CD4-positive, alpha-beta T cell treated with Interleukin-15 for 1 hour (primary cell): ENCODE results near the gene UCK1.
"Not testable (repeated sequence)": the region's sequence is repeated elsewhere in the genome, so short reads cannot be mapped to it uniquely, and the experiment has no call there.

ENCODE experiments used
- DNase-seq: peaks from one replicate; pipeline ENCODE4 v3.0.0-alpha.2; 2020

The UCK1 gene

DNA sequence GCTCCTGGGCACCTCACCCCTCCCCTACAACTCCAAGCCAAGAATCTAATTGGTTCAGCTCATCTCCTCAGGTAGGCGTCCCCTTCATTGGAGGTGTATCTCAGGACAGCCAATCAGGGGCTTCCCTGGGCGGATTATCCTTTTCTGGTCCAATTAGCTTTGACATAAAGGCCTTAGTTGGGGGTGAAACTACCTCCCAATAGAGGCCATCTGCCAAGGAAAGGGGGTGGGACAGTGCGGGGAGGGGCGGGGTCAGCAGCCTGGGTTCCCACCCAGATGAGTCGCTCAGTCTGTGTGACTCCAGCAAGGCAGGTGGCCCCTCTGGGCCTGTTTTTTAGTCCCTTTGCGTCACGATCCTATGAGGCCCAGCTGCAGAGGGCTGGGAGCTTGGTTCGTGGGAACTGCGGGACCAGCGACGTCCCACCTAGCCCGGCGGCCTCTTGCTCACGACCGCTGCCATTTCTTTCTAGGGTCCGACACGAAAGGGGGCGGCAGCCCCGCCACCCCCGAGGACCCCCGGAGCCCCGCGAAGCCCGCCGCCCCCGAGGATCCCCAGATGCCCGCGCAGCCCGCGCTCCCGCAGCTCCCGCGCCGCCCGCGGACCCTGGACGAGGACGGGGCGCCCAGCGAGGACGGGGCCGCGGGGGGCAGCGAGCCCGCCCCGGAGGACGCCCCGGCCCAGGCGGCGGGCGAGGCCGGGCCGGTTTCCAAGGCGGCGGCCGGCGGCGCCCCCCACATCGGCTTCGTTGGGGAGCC, 23.2 kb upstream of the UCK1 start:
- no peak for DNase-seq

DNA sequence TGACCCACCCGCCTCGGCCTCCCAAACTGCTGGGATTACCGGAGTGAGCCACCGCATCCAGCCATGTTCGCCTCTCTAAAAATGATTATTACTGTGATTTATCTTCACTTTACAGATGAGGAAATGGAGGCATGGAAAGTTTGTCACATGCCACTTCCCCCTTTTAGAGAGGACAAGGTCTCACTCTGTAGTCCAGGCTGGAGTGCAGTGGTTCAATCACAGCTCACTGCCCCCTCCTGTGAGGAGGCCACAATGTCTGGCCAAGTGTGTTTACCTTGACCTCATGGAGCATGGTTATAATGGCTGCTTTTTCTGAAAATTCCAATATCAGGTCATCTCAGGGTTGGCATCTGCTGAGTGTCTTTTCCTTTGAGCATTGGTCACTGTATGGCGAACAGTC, 21.0 kb upstream of the UCK1 start:
- no peak for DNase-seq

DNA sequence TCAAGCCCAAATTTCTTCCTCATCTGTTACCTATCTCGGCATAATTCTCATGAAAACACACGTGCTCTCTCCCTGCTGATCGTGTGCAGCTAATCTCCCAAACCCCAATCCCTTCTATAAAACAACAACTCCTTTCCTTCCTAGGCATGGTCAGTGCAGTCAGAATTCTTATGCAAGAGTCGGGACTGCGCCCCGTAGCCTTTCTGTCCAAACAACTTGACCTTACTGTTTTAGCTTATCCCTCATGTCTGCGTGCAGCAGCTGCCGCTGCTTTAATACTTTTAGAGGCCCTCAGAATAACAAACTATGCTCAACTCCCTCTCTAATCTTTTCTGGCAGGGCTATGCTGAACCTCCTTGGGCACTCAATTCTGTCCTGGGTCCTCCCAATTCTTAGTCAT, 19.4 kb upstream of the UCK1 start:
- DNase-seq = not testable (repeated sequence)

DNA sequence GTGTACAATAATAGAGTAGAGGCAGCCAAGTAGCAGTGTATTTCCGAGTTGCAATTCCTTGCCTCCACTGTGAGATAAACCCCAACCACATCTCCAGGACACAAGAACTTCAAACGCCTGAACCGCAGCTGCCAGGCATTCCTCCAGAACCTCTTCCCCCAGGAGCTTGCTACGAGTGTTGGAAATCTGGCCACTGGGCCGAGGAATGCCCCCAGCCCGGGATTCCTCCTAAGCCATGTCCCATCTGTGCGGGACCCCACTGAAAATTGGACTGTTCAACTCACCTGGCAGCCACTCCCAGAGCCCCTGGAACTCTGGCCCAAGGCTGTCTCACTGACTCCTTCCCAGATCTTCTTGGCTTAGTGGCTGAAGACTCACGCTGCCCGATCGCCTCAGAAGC, 18.1 kb upstream of the UCK1 start:
- not testable (repeated sequence) for DNase-seq

DNA sequence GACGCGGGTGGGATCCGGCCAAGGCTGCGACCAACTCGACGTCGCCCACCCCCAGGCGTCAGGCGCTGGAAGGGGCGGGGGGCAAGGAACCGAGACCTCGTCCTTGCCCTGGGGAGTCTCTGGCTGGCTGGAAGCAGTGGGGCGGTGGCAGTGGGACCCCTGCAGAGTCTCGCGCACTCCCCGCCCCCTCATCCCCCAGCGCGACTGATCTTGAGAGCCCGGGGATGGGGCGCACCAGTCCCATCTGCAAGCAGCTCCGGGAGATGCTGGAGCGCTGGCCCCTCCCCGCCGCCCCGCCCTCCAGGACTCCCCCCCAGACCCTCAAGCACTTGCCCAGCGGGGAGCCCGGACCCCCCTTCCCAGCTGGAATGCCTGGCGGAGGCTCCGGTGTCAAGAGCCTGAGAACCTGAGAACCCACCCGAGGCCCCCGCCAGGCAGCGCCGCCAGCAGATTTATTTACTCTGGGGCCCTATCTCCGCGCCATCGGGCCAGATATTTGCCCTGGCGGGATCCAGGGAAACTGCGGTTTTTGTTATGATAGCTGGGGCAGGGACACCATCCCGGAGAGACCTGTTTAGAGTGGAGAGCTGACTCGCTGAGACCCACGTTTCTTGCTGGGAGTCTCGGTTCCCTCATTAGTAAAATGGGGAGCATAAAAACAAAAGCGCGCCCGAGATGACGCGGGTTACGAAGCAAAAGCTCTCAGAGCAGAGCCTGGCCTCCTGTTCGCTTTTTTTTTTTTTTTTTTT, 15.4 kb upstream of the UCK1 start:
- no peak for DNase-seq

DNA sequence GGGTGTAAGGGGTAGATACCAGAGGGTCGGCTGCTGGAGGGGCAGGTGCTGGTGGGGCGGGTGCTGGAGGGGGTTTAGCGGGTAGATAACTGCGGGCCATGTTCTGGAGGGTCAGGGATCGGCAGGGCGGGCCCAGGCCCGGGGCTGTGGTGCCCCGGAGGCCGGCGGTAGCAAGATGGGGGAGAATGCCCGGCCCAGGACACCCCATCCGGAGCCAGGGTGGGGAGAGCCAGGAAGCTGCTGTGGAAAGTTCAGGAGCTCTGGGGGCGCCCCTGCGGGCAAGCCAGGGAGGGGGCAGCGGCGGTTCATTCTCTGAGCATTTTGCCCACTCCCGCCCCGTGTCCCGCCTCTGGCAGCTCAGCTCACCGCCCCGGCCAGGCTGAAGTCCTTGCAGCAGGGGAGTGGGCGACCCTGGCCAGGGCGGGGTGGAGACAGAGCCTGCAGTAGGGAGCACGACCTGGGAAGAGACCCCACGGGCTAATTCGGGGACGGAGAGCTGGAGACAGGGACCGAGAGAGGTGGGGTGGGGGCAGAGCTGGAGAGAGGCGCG, 14.8 kb upstream of the UCK1 start:
- DNase-seq = no peak

DNA sequence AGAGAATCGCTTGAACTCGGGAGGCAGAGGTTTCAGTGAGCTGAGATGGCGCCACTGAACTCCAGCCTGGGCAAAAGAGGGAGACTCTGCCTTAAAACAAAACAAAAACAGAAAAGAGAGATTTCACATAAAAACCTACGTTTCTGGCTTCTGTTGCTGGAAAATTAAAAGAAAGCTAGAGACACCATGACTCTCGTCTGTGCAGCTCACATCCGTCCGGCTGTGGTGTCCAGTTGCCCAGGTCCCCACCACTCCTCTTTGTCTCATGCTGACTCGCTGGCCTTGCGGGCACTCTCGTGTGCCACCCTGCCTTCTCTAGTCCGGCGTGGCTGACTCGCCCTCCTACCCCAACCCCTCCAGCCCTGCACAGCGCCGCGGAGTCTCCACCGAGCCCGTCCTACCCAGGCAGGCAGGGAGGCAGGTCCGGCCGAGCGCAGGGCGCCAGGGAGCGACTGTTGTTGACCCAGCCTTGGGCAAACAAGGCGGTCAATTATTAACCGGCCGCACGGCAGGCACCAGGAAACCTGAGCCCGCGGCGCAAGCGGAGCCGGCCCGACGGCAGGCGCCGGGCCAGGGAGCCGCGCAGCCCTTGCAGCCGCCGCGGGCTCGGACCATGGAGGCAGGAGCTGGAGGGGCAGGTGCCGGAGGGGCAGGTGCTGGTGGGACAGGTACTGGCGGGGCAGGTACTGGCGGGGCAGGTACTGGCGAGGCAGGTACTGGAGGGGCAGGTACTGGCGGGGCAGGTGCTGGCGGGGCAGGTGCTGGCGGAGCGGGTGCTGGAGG, 14.1 kb upstream of the UCK1 start, which contains the start of gene PRRT1B:
Gene PRRT1B (plus strand): TSS at position 521 of the 783 bp plus-strand sequence. CDS start 93 bp downstream, at position 614.
- DNase-seq = no peak

DNA sequence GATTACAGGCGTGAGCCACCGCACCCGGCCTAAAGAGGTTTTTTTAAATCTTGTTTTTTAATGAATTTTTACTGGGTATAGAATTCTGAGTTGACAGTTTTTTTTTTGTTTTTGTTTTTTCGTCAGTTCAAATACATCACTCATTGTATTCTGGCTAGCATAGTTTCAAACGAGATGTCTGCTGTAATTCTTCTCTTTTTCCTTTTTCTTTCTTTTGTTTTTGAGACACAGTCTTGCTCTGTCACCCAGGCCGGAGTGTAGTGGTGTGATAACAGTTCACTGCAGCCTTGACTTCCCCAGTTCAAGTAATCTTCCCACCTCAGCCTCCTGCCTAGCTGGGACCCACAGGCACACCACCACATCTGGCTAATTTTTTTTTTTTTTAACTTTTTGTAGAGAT, 12.1 kb upstream of the UCK1 start:
- no peak for DNase-seq

DNA sequence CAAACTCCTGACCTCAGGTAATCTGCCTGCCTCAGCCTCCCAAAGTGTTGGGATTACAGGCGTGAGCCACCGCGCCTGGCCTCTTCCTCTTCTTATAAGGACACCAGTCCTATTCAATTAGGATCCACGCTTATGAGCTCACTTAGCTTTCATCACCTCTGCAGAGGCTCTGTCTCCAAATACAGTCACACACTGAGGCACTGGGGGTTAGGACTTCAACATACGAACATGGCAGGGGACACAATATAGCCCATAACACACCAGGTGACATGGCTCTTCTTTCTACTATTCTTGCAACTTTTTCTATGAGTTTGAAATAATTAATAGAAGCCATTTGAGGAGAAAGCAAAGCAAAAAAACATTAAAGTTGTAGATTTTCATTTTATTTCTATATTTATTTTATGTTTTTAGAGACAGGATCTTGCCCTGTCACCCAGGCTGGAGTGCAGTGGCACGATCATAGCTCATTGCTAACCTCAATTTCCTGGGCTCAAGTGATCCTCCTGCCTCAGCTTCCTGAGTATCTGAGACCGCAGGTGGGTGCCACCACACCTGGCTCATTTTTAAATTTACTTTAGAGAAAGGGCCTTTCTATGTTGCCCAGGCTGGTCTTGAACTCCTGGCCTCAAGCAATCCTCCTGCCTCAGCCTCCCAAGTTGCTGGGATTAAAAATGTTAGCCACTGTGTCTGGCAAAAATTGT, 8.3 kb upstream of the UCK1 start:
- no peak for DNase-seq

DNA sequence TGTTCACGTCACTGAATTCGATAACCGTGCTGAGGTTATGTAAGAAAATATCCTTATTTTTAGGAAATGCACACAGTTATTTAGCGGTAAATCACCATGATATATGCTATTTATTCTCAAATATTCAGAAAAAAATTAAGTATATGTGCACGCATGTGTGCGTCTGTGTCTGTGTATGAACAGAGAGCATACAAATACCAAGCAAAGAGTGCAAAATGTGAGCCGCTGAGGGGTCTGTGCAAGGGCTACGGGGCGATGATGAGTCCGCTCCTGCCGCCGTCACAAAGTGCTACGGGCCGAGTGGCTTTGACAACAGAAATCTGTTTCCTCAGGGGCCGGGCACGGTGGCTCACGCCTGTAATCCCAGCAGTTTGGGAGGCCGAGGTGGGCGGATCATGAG, 6.9 kb upstream of the UCK1 start:
- no peak for DNase-seq

DNA sequence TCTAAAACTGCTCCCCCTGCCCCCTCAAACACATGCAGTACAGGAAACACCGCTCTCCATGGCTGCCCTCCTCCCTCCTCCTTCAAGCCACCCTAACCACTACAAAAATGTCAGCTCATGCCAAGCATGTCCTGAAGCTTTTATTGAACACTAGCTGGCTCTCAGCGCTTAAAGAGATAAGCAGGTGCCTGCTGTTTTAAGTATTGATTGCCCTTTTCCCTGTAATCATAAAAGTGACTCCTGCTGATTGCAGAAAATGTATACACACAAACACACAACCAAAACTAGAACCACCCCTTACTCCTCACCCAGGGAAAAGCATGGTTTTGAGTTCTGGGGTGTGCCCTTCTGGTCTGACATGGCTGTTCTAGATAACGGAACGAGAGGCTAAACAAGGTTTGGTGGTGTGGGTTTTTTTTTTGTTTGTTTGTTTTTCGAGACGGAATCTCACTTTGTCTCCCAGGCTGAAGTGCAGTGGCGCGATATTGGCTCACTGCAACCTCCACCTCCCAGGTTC, 3.7 kb upstream of the UCK1 start:
- no peak for DNase-seq

DNA sequence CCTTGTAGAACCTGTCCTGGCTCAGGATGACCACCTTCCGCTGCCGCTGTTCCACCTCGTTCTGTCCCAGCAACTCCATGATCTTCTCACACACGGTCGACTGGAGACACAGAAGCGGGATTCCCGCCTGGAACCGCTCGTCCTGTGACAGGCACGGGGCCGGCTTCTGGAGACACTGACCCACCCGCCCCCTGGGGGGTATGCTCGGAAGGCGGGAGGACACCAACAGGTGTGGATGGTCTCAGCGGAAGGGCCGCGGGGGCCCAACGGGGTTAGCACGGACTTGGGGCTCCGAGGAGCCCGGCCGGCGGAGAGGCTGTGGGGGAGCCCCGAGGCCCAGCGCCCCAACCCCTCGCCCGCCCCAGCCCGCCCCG, 530 bp downstream of the UCK1 start:
- no peak for DNase-seq

DNA sequence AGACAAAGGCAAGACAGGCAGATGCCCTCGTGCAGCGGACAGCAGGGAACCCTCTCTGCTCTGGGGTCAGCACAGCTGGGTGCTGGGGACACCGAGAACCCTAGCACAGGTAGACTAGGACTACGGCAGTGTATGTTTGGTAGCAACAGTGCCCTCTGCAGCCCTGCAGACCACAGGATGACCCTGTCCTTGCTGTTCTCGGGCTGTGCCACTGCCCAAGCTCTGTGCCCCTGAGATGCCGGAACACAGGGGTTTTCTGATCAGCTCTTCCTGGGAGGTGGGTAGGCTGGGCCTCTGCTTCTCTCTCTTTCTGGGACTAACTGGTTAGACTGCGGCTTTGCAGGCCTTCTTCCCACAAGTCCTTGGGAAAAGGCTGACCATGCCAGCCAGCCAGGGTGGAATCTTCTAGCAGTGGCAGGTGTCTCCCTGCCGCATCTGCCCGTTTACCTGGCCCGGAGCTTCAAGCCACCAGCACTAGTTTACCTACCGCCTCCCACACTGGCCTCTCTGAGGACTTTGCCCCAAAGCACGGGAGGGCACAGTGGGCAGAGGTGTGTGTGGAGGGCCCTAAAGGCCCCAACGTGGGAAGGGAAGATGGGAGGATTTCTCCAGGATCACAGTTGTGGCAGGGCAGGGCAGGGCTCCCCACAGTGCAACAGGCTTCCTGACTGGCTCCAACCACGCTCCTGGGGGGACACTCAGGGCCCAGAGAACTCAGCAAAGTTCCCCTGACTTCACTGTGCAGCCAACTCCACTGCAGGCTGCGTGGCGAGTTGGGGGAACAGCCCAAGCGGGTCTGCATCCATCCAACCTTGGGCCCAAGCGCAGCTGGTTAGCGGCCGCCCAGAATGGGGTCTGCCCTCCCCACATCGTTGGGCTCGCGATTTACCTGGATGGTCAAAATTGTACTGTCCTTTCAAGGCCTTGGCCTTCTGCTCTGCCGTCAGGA, 1.2 kb downstream of the UCK1 start:
- DNase-seq = no peak

DNA sequence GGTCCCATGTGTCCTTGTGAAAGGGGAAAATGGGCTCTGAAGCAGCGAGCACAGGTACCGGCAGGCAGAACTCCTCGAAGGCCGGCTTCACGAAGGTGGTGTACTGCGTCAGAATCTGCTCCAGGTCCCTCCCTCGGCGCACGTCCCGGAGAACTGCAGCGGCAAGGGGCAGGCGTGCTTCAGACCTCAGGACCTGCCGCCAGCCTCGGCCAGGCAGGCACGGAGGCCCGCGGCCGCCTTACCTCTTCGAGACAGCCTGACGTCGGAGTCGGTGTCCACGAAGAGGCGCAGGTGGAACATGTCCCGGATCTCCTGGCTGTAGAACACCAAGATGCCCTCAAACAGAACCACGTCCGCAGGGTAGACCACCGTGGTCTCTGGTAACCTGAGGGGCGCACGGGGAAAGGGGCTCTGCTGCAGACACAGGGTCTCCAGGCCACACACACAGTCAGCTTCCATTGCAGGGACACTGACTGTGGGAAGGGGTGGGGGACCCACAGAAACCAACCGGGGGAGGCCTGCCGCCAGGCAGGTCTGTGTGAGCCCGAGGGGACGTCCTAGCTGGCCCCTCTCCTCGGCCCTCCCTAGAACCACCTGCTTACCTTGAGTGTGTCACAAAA, 2.1 kb downstream of the UCK1 start:
- DNase-seq = no peak

DNA sequence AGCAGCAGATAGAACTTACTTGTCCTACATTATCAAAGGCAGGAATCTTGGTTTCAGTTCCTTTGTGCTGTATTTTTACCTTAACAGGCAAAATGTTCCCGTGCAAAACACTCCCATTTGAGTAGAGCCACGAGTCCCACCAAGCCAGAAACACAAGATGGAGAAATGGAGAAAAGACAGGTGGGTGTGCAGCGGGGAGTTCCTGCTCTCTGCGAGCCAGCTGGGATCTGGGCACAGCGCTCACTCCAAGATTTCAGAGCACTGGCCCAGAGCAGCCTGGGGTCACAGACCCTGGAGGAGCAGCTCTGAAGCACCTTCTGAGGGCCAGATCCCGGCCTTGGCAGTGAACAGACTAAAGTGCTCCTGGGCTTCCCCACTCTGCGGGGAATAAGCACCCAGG, 2.9 kb downstream of the UCK1 start:
- DNase-seq = no peak

DNA sequence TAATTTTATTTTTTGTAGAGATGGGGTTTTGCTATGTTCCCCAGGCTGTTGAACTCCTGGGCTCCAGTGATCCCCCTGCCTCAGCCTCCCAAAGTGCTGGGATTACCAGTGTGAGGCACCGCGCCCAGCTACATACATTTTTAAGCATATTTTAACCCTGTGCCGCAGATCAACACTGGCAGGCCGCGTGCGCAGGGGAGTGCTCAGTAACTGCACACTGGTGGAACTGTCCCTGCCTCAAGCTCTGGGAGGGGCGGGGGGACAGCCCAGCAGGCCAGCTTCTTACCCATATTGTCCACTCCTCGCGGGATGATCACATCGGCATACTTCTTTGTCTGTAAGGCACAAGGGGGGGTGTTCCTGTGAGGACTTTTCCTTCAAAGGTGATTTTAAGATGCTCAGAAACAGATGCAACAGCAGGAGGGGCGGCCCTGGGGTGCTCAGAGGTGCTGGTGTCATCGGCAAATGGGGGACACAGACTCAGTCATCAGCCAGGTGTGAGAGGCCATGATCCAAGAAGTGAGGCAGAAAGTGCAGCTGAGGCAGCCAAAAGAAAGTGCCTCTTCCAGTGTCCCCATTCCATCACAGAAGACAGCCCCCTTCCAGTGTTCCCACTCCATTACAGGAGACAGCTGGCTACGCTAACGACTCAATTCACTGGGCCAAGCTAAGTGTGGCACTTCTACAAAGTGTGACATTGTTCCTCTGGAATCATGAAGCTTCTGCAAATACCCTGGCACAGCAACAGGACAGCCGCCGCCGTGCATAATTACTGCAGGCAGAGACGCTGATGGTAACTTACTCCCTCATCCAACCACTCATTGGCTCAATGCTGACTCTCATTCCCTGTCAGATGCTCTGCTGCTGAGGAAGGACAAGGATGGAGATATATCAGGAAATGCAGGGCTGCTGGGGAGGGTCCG, 5.2 kb downstream of the UCK1 start:
- DNase-seq = no peak

DNA sequence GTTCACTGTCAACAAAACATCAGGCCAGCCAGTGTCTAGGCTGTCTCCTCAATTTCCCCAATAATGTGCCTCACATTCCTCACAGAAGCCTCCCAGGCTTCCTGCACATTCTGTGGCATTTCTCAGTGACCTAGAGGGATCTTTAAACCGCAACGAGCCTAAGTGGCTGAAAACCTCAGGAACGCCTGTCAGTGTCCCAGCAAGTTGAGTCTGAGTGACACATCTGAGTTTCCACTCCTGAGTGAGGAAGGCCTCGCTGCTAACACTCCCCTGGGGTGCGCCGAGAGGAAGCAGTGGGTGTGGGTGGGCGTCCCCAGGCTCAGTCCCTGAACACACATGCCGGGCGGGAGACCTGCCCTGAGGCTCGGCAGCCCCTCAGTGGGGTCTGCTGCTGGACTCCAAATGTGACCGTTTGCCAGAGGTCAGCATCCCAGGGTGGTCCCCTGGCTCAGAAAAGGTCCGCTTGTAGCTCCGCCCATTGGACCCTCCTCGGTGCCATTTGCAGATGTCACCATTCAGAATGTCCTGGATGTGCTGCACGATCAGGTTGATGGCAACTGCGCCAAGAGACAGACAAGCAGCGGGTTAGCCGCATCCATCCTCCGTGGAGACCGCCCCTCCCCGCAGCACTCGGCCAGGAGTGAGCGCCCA, 6.3 kb downstream of the UCK1 start:
- DNase-seq = no peak

DNA sequence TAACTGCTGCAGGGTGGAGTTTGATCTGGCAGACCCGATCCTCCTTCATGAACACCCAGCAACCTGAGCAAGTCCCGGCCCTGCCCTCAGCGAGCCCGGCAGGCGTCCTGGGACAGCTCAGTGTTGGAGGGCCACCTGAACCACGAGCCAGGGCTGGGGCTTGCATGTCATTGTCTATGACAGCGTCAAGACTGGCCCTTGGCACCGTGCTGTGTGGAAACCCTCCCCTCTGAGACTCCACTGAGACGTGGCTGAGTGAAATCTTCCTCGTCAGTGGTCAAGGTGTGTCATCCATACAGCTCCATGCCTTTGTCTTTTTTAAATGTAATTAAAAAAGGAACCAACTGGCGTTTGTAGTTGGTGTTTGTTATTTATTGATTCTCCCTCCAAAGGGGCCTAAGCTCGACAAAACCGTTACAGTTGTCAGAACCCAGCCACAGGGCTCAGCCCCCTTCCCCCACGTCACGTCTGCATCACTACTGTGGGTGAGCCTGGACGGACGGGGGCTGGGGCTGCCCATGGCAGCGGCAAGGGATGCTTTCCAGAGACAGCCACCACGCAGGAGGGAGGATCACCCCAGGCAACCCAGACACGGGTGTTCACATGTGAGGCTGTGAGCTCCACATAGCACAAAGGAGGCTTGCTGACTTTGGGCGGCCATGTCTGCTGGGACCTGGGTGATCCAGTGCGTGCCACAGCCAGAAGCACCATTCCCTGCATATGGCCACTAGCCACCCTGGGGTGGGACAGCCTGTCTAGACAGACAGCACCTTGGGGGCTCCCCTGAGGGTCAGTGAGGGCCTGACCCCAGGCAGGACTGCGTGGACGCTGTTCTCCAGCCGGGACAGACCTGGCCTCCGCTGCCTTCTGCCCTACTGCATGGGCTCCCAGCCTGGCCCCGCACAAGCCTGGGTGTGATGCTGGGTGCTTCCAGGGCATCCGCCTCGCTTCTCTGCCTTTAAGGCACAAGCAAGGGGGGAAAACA, 7.3 kb downstream of the UCK1 start:
- no peak for DNase-seq
